ENCODE data around the gene SLC36A4.

GRCh38 chr11:93197380-93198214 is at the start of gene SLC36A4:
- no peak for TF ChIP-seq CTCF (IDR thresholded peaks at IDR 0.05; ENCODE audit: insufficient read depth, low read length, poor library complexity, severe bottlenecking)
- no peak for TF ChIP-seq EZH2phosphoT487 (conservative IDR thresholded peaks at IDR 0.05; ENCODE audit: low read length)

Measured in SU-DHL-6 (cell line).